ENCODE data around the gene PPEF1.

DNA sequence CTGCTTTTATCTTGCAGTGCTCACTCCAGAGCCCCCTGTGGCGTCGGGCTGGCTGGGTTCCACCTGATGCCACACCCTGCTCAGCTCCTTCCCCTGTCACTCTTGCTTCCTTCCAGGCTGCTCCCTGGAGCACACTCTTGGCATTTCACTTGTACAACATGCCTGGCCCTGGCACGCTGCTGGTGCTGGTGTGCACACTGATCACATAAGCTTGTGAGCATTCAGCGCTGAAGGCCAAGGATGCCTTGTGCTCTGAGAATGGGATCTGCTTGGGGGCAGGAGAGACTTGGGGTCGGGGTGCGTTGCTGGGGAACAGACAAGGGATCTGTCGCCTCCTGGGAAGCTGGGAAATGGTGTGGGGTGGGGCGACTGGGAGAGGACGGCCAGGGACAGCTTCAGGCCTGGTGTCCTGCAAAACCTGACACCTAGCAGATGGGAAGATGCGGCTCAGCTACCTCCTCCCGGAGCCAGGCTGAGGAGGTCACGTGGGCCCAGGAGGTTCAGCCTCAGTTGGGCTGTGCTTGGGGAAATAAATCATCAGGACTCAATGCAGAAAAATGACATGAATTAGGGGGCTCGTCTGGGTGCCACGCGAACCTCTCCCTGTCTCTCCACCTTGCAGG, 167.9 kb downstream of the PPEF1 start:
- TF ChIP-seq, protein P1, sequence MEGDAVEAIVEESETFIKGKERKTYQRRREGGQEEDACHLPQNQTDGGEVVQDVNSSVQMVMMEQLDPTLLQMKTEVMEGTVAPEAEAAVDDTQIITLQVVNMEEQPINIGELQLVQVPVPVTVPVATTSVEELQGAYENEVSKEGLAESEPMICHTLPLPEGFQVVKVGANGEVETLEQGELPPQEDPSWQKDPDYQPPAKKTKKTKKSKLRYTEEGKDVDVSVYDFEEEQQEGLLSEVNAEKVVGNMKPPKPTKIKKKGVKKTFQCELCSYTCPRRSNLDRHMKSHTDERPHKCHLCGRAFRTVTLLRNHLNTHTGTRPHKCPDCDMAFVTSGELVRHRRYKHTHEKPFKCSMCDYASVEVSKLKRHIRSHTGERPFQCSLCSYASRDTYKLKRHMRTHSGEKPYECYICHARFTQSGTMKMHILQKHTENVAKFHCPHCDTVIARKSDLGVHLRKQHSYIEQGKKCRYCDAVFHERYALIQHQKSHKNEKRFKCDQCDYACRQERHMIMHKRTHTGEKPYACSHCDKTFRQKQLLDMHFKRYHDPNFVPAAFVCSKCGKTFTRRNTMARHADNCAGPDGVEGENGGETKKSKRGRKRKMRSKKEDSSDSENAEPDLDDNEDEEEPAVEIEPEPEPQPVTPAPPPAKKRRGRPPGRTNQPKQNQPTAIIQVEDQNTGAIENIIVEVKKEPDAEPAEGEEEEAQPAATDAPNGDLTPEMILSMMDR (IDR thresholded peaks at IDR 0.05), result no peak
- TF ChIP-seq POLR2A (IDR thresholded peaks at IDR 0.05), result no peak
